GM21576 (cell line): ENCODE measurements around the gene SLAMF6.
"Not testable (repeated sequence)": the region's sequence is repeated elsewhere in the genome, so short reads cannot be mapped to it uniquely, and the experiment has no call there.

ENCODE experiments used
- ATAC-seq: cut with Tn5 transposase; IDR thresholded peaks from one replicate; pipeline ENCODE4 v1.9.1; 2021; ENCODE audit warnings: mild to moderate bottlenecking, moderate library complexity; ENCODE audit not compliant: unreplicated experiment

The SLAMF6 gene

GRCh38 chr1:160515908-160516307 is 7.1 kb downstream of the SLAMF6 start:
- ATAC-seq, result not testable (repeated sequence)

- ATAC-seq, result no peak
Observed at GRCh38 chr1:160504651-160505050, 18.4 kb downstream of the SLAMF6 start.

GRCh38 chr1:160503087-160503486 is 20.0 kb downstream of the SLAMF6 start:
- ATAC-seq, result no peak

GRCh38 chr1:160500321-160500990 is 22.6 kb downstream of the SLAMF6 start:
- no peak for ATAC-seq

- no peak for ATAC-seq
Observed at GRCh38 chr1:160499631-160500030, 23.4 kb downstream of the SLAMF6 start.

- ATAC-seq, result not testable (repeated sequence)
Observed at GRCh38 chr1:160498301-160499065, 24.6 kb downstream of the SLAMF6 start.

GRCh38 chr1:160496334-160496733 is 26.7 kb downstream of the SLAMF6 start:
- no peak for ATAC-seq

GRCh38 chr1:160494620-160495019 is 28.4 kb downstream of the SLAMF6 start:
- no peak for ATAC-seq

- no peak for ATAC-seq
Observed at GRCh38 chr1:160492617-160493016, 30.4 kb downstream of the SLAMF6 start.

GRCh38 chr1:160491981-160492380 is 31.1 kb downstream of the SLAMF6 start:
- ATAC-seq, result no peak

GRCh38 chr1:160491017-160491416 is 32.0 kb downstream of the SLAMF6 start:
- no peak for ATAC-seq

- ATAC-seq, result no peak
Observed at GRCh38 chr1:160489513-160490261, 33.4 kb downstream of the SLAMF6 start.

- ATAC-seq, result no peak
Observed at GRCh38 chr1:160488347-160489058, 34.6 kb downstream of the SLAMF6 start.

GRCh38 chr1:160486453-160486852 is 36.6 kb downstream of the SLAMF6 start:
- ATAC-seq, result no peak

GRCh38 chr1:160483505-160484185 is 39.4 kb downstream of the SLAMF6 start:
- ATAC-seq, result no peak

- no peak for ATAC-seq
Observed at GRCh38 chr1:160481979-160482596, 41.0 kb downstream of the SLAMF6 start.

GRCh38 chr1:160480781-160481180 is 42.3 kb downstream of the SLAMF6 start:
- ATAC-seq, result not testable (repeated sequence)

- not testable (repeated sequence) for ATAC-seq
Observed at GRCh38 chr1:160479091-160479490, 44.0 kb downstream of the SLAMF6 start.

GRCh38 chr1:160474392-160475242 is 48.4 kb downstream of the SLAMF6 start:
- ATAC-seq, result no peak
